HG03196 (cell line): ENCODE measurements around the gene DOCK2.

ENCODE experiments used
- ATAC-seq: cut with Tn5 transposase; IDR thresholded peaks from one replicate; pipeline ENCODE4 v1.9.1; 2021; ENCODE audit not compliant: unreplicated experiment

DOCK2 gene

GRCh38 chr5:170020423-170020822, 383.3 kb downstream of the DOCK2 start:
- ATAC-seq = no peak

- no peak for ATAC-seq
These were observed 384.4 kb downstream of the DOCK2 start for GRCh38 chr5:170021506-170021905.

- ATAC-seq = no peak
These were observed 388.8 kb downstream of the DOCK2 start for GRCh38 chr5:170025853-170026252.

GRCh38 chr5:170028124-170028523, 391.0 kb downstream of the DOCK2 start:
- ATAC-seq = no peak

- no peak for ATAC-seq
These were observed 397.2 kb downstream of the DOCK2 start for GRCh38 chr5:170034231-170034630.

- ATAC-seq = no peak
These were observed 401.2 kb downstream of the DOCK2 start for GRCh38 chr5:170038241-170038640.

- ATAC-seq = no peak
These were observed 402.8 kb downstream of the DOCK2 start for GRCh38 chr5:170039830-170040229.

- ATAC-seq = no peak
These were observed 409.2 kb downstream of the DOCK2 start for GRCh38 chr5:170046241-170046640.

GRCh38 chr5:170049713-170050112, 412.6 kb downstream of the DOCK2 start:
- no peak for ATAC-seq

GRCh38 chr5:170053896-170054295, 416.8 kb downstream of the DOCK2 start:
- no peak for ATAC-seq

- no peak for ATAC-seq
These were observed 418.5 kb downstream of the DOCK2 start for GRCh38 chr5:170055606-170056005.

- ATAC-seq = no peak
These were observed 419.6 kb downstream of the DOCK2 start for GRCh38 chr5:170056561-170057267.

GRCh38 chr5:170057311-170057710, 420.2 kb downstream of the DOCK2 start:
- no peak for ATAC-seq

- ATAC-seq = no peak
These were observed 422.1 kb downstream of the DOCK2 start for GRCh38 chr5:170059221-170059620.

- no peak for ATAC-seq
These were observed 430.1 kb downstream of the DOCK2 start for GRCh38 chr5:170067152-170067551.

- no peak for ATAC-seq
These were observed 430.6 kb downstream of the DOCK2 start for GRCh38 chr5:170067574-170068170.

GRCh38 chr5:170069512-170069911, 432.4 kb downstream of the DOCK2 start:
- ATAC-seq = no peak

GRCh38 chr5:170070556-170071412, 433.7 kb downstream of the DOCK2 start:
- ATAC-seq = no peak

GRCh38 chr5:170071748-170072147, 434.7 kb downstream of the DOCK2 start:
- no peak for ATAC-seq

- no peak for ATAC-seq
These were observed 438.6 kb downstream of the DOCK2 start for GRCh38 chr5:170075696-170076095.

- no peak for ATAC-seq
These were observed 439.1 kb downstream of the DOCK2 start for GRCh38 chr5:170076211-170076610.

- ATAC-seq = no peak
These were observed 439.7 kb downstream of the DOCK2 start for GRCh38 chr5:170076739-170077138.
